Dedifferentiated amniotic fluid mesenchymal stem cell (primary cell): ENCODE measurements around the gene RNF217.
"Not testable (repeated sequence)": the region's sequence is repeated elsewhere in the genome, so short reads cannot be mapped to it uniquely, and the experiment has no call there.

Experiments used
- DNase-seq: peaks from one replicate; pipeline ENCODE4 v3.0.0-alpha.2; 2016; ENCODE audit errors: extremely low spot score

RNF217 gene

GRCh38 chr6:124962639-124963415 is 590 bp downstream of the RNF217 start:
- DNase-seq: no peak

GRCh38 chr6:124963416-124963785 is 1.2 kb downstream of the RNF217 start:
- DNase-seq: peak; percentile 56

GRCh38 chr6:124963831-124964763 is 1.9 kb downstream of the RNF217 start:
- DNase-seq: no peak

GRCh38 chr6:124964764-124965105 is 2.5 kb downstream of the RNF217 start:
- no peak for DNase-seq

- DNase-seq: not testable (repeated sequence)
These were observed 3.2 kb downstream of the RNF217 start for GRCh38 chr6:124965424-124965850.

- no peak for DNase-seq
These were observed 5.2 kb downstream of the RNF217 start for GRCh38 chr6:124967444-124967843.

GRCh38 chr6:124968401-124968800 is 6.2 kb downstream of the RNF217 start:
- DNase-seq: no peak

GRCh38 chr6:124970243-124970642 is 8.0 kb downstream of the RNF217 start:
- DNase-seq: no peak

- no peak for DNase-seq
These were observed 8.5 kb downstream of the RNF217 start for GRCh38 chr6:124970763-124971162.

GRCh38 chr6:124973780-124974179 is 11.5 kb downstream of the RNF217 start:
- DNase-seq: no peak

- no peak for DNase-seq
These were observed 12.6 kb downstream of the RNF217 start for GRCh38 chr6:124974771-124975377.

- DNase-seq: peak; percentile 32
These were observed 15.1 kb downstream of the RNF217 start for GRCh38 chr6:124977067-124977908.

- DNase-seq: no peak
These were observed 16.4 kb downstream of the RNF217 start for GRCh38 chr6:124978451-124979293.

- no peak for DNase-seq
These were observed 17.0 kb downstream of the RNF217 start for GRCh38 chr6:124979294-124979678.

GRCh38 chr6:124982669-124983068 is 20.4 kb downstream of the RNF217 start:
- no peak for DNase-seq

- no peak for DNase-seq
These were observed 21.3 kb downstream of the RNF217 start for GRCh38 chr6:124983383-124984083.

- peak; percentile 50 for DNase-seq
These were observed 22.6 kb downstream of the RNF217 start for GRCh38 chr6:124984668-124985338.

GRCh38 chr6:124986164-124986563 is 23.9 kb downstream of the RNF217 start:
- DNase-seq: no peak

GRCh38 chr6:124987291-124987690 is 25.1 kb downstream of the RNF217 start:
- DNase-seq: no peak
